K562 (cell line): Measurements from ENCODE around the gene HERPUD2. TPM values are rescaled to one million over a fixed set of nuclear protein-coding genes. Genes with fewer than 3 reads are reported as not detected.

Experiments used
- FUS ChIP-seq: fragments of 200-400 bp; formaldehyde crosslinking; optimal IDR thresholded peaks from 2 replicates; pipeline ENCODE3; 2017; ENCODE audit warnings: low read depth, low read length
- GATAD2B ChIP-seq: fragments of 450-650 bp; IDR thresholded peaks from 2 replicates; pipeline ENCODE4 v1.6.1; 2017; ENCODE audit warnings: mild to moderate bottlenecking, borderline replicate concordance
- HNRNPL ChIP-seq: fragments of 200-400 bp; formaldehyde crosslinking; IDR thresholded peaks from 2 replicates; pipeline ENCODE4 v1.6.1; 2017; ENCODE audit warnings: low read depth, mild to moderate bottlenecking, low read length
- KDM5B ChIP-seq: fragments of 200-600 bp; sonication (generic); IDR thresholded peaks from 2 replicates; pipeline ENCODE4 v1.6.1; 2012; ENCODE audit warnings: low read depth, mild to moderate bottlenecking, moderate library complexity, low read length, control low read depth, inconsistent platforms; ENCODE audit not compliant: insufficient replicate concordance
- NFYB ChIP-seq: IDR thresholded peaks from 2 replicates; pipeline ENCODE4 v1.6.1; 2011; ENCODE audit warnings: mild to moderate bottlenecking, moderate library complexity; ENCODE audit not compliant: insufficient read length; ENCODE audit errors: extremely low read depth
- PHF20 ChIP-seq: fragments of 450-650 bp; IDR thresholded peaks from 2 replicates; pipeline ENCODE4 v1.6.1; 2018; ENCODE audit not compliant: partially characterized antibody
- PHF8 ChIP-seq: fragments of 200-600 bp; sonication (generic); IDR thresholded peaks from 2 replicates; pipeline ENCODE4 v1.6.1; 2012; ENCODE audit warnings: mixed run types, mild to moderate bottlenecking, inconsistent platforms, low read length, moderate library complexity, borderline replicate concordance
- POLR2H ChIP-seq: IDR thresholded peaks from 2 replicates; pipeline ENCODE4 v1.6.1; 2016; ENCODE audit warnings: missing genetic modification characterization, low read depth, mild to moderate bottlenecking, control low read depth, missing compliant biosample characterization, moderate library complexity
- SAP30 ChIP-seq: fragments of 200-600 bp; sonication (generic); IDR thresholded peaks from 2 replicates; pipeline ENCODE4 v1.6.1; 2012; ENCODE audit warnings: borderline replicate concordance, low read depth, mild to moderate bottlenecking, moderate library complexity, low read length, control low read depth, inconsistent platforms; ENCODE audit not compliant: insufficient read depth, poor library complexity, severe bottlenecking
- SIN3A ChIP-seq, 2 experiments: fragments of 150-350 bp in 1 of 2; IDR thresholded peaks; 2 replicates each; pipeline ENCODE4 v1.6.1; 2011 to 2016; ENCODE audit warnings: borderline replicate concordance in 2 of 2, low read depth in 2 of 2, low read length in 2 of 2, mild to moderate bottlenecking in 2 of 2, moderate library complexity in 2 of 2; ENCODE audit not compliant: control insufficient read depth in 1 of 2
- SIN3B ChIP-seq: fragments of 450-650 bp; IDR thresholded peaks from 2 replicates; pipeline ENCODE4 v1.6.1; 2017; ENCODE audit warnings: low read depth, mild to moderate bottlenecking, moderate library complexity
- SMAD4 ChIP-seq: fragments of 250-450 bp; sonication (Bioruptor Pico); conservative IDR thresholded peaks from 2 replicates; pipeline ENCODE4 v1.8.0; 2021; ENCODE audit warnings: inconsistent platforms, mild to moderate bottlenecking, moderate library complexity
- TAF1 ChIP-seq: IDR thresholded peaks from 2 replicates; pipeline ENCODE4 v1.6.1; 2011; ENCODE audit warnings: mild to moderate bottlenecking, low read length, moderate library complexity; ENCODE audit not compliant: insufficient read depth, control insufficient read depth, severe bottlenecking; ENCODE audit errors: extremely low read depth
- UBTF ChIP-seq, 2 experiments: IDR thresholded peaks; 2 replicates each; pipeline ENCODE4 v1.6.1; 2012; ENCODE audit warnings: improper control_type of control experiment in 2 of 2, low read depth in 2 of 2, low read length in 2 of 2, borderline replicate concordance in 1 of 2
- ZBTB7A ChIP-seq: IDR thresholded peaks from 2 replicates; pipeline ENCODE4 v1.6.1; 2011; ENCODE audit warnings: low read depth, mild to moderate bottlenecking, low read length, moderate library complexity, borderline replicate concordance; ENCODE audit not compliant: control insufficient read depth
- polyA plus RNA-seq, 8 experiments: library from polyadenylated mRNA; depleted of rRNA in 4 of 8; stranded (reverse) in 5 of 8; unstranded in 3 of 8; fragments of >200 nt; fragmentation: Nextera tagmentation in 2 of 8; fragmentation: Illumina TruSeq in 1 of 8; extraction: Ambion mirVana in 2 of 8; extraction: Trizol in 1 of 8; gene quantifications; 2 replicates each; pipeline versions ENCODE4 v1.2.1 to v1.2.3, GENCODE V29; 2011 to 2014; ENCODE audit warnings: inconsistent platforms in 1 of 8, missing spikeins in 1 of 8
- total RNA-seq, 7 experiments: library from RNA; depleted of rRNA in 6 of 7; stranded (reverse); fragments of >200 nt in 6 of 7; fragmentation: Illumina TruSeq in 2 of 7; extraction: Trizol in 2 of 7; gene quantifications; 2 replicates each; pipeline versions ENCODE4 v1.2.1 to v1.2.3, GENCODE V29; 2011 to 2021; ENCODE audit warnings: low replicate concordance in 1 of 7
- TF ChIP-seq, protein P1 (sequence below): fragments of 450-650 bp; IDR thresholded peaks from 2 replicates; pipeline ENCODE4 v1.6.1; 2014; ENCODE audit warnings: low read depth, mild to moderate bottlenecking, moderate library complexity, borderline replicate concordance
- TF ChIP-seq, protein P2 (sequence below): IDR thresholded peaks from 2 replicates; pipeline ENCODE4 v1.6.1; 2011; ENCODE audit not compliant: insufficient read length; ENCODE audit errors: extremely low read depth
- TF ChIP-seq, protein P3 (sequence below): sonication (generic); formaldehyde crosslinking; IDR thresholded peaks from 2 replicates; pipeline ENCODE4 v1.8.0; 2022; ENCODE audit warnings: missing genetic modification reagents, mild to moderate bottlenecking, borderline replicate concordance

HERPUD2 gene
- total and polyA plus RNA-seq, 9 of the 15 experiments (the other 6 are each of a cell fraction or from before 2014, with no cell fraction given): 4.1 to 28.5 (median 12.3) TPM

DNA sequence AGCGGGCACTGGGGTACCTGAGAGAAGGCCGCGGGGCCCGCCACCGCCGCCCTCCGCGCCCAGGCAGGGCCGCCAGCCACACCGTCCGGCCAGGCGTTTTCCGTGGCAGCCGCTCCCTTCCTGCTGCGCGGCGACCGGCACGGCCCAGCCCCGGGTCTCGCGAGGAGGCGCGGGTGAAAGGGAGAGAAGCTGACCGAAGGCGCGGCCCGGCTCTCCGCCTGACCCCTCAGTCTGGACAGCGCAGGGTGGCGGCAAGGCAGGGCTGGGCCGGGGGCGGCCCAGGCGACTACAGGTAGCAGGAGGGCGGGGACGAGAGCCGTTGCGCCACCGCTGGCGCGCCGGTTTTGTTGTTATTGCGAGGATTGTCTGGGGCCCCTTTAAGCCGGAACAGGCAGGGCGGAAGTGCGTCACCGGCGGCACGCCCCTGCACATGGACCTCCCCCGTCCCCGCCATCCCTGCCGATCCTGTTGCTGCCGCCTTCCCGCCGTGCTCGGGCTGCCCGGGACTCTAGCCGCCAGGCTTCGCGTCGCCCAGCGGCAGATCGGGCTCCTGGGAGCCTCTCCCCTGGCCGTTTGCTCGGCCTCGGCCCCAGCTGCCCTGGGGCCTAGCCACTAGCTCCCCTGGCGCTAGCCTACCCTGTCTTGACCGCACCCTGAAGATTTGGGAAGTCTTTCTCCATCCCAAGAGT lies at the start of gene HERPUD2 (continued):
- TF ChIP-seq, protein P1, sequence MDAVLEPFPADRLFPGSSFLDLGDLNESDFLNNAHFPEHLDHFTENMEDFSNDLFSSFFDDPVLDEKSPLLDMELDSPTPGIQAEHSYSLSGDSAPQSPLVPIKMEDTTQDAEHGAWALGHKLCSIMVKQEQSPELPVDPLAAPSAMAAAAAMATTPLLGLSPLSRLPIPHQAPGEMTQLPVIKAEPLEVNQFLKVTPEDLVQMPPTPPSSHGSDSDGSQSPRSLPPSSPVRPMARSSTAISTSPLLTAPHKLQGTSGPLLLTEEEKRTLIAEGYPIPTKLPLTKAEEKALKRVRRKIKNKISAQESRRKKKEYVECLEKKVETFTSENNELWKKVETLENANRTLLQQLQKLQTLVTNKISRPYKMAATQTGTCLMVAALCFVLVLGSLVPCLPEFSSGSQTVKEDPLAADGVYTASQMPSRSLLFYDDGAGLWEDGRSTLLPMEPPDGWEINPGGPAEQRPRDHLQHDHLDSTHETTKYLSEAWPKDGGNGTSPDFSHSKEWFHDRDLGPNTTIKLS: peak; percentile 77; the same call in 1 of the 2 replicates
- TF ChIP-seq SMAD4 (CRISPR knock-in tag): peak; percentile 97
- TF ChIP-seq SIN3A (IDR thresholded peaks at IDR 0.05; ENCODE audit: borderline replicate concordance in 2 of 2, control insufficient read depth in 1 of 2, low read depth in 2 of 2, low read length in 2 of 2): peak; percentile 52 to 85; a peak in 2 of 4 replicates
- TF ChIP-seq TAF1: peak; percentile 67
- peak; percentile 64; the same call in 1 of the 2 replicates for TF ChIP-seq HNRNPL
- TF ChIP-seq UBTF (IDR thresholded peaks at IDR 0.05; ENCODE audit: borderline replicate concordance in 1 of 2, low read depth in 2 of 2, low read length in 2 of 2): peak; percentile 12 to 89; a peak in 3 of 4 replicates
- TF ChIP-seq, protein P2, sequence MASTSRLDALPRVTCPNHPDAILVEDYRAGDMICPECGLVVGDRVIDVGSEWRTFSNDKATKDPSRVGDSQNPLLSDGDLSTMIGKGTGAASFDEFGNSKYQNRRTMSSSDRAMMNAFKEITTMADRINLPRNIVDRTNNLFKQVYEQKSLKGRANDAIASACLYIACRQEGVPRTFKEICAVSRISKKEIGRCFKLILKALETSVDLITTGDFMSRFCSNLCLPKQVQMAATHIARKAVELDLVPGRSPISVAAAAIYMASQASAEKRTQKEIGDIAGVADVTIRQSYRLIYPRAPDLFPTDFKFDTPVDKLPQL: no peak
- peak; percentile 73 for TF ChIP-seq SAP30
- peak; percentile 85 for TF ChIP-seq PHF20
- peak; percentile 83; the same call in 1 of the 2 replicates for TF ChIP-seq PHF8
- peak; percentile 75 for TF ChIP-seq KDM5B
- TF ChIP-seq POLR2H (tag): peak; percentile 71; the same call in 1 of the 2 replicates
- TF ChIP-seq, protein P3, sequence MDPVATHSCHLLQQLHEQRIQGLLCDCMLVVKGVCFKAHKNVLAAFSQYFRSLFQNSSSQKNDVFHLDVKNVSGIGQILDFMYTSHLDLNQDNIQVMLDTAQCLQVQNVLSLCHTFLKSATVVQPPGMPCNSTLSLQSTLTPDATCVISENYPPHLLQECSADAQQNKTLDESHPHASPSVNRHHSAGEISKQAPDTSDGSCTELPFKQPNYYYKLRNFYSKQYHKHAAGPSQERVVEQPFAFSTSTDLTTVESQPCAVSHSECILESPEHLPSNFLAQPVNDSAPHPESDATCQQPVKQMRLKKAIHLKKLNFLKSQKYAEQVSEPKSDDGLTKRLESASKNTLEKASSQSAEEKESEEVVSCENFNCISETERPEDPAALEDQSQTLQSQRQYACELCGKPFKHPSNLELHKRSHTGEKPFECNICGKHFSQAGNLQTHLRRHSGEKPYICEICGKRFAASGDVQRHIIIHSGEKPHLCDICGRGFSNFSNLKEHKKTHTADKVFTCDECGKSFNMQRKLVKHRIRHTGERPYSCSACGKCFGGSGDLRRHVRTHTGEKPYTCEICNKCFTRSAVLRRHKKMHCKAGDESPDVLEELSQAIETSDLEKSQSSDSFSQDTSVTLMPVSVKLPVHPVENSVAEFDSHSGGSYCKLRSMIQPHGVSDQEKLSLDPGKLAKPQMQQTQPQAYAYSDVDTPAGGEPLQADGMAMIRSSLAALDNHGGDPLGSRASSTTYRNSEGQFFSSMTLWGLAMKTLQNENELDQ: no peak
- 0 out of 2 replicates have a peak, but pooled peaks have one; percentile 72 for TF ChIP-seq GATAD2B
- TF ChIP-seq SIN3B: peak; percentile 66
- TF ChIP-seq ZBTB7A: peak; percentile 74; the same call in 1 of the 2 replicates
- TF ChIP-seq FUS: peak; percentile 87
- no peak for TF ChIP-seq NFYB
